Stimulated activated CD4-positive, alpha-beta T cell treated with anti-CD3 and anti-CD28 coated beads, Interleukin-12 subunit alpha, Interleukin-12 subunit beta, amount 100 ng/mL, for 48 hours (primary cell): Measurements from ENCODE around the gene PTEN.

Experiments
- DNase-seq, 3 donors: peaks; one replicate each; pipeline ENCODE4 v3.0.0-alpha.2; 2020; ENCODE audit warnings: low read depth in 2 of 3, low spot score in 1 of 3

The PTEN gene

GRCh38 chr10:87918254-87918859 lies 54.9 kb downstream of the PTEN start:
- no peak for DNase-seq

- no peak for DNase-seq
These were observed 57.1 kb downstream of the PTEN start for GRCh38 chr10:87920538-87920937.

DNA sequence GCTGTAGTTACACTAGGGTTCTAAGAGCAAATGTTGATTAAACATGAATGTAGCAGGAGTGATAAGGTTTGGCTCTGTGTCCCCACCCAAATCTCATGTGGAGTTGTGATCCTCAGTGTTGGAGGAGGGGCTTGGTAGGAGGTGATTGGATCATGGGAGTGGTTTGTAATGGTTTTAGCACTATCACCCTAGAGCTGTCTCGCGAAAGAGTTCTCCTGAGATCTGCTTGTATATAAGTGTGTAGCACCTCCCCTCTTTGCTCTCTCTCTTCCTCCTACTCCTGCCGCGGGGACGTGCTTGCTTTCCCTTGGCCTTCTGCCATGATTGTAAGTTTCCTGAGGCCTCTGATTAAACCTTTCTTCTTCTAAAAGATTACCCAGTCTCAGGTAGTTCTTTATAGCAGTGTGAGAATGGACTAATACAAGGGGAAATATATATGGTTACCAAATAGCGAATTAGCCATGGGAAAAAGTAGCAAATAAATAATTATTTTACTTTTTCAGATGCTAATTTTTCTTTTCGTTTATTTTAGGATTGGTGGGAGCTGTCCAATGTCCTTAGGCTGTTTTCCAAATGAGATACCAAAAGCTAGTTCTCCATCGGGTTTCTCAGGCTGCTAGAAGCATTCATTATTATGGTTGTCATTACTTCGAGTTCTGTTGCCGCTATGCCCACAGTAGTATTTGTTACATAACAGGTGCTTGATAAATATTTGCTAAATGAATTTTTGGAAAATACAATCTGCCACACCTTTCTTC lies 58.7 kb downstream of the PTEN start:
- DNase-seq = no peak

- DNase-seq = no peak
These were observed 59.8 kb downstream of the PTEN start for GRCh38 chr10:87923233-87923632.

- DNase-seq = no peak
These were observed 62.1 kb downstream of the PTEN start for GRCh38 chr10:87925570-87925969.

GRCh38 chr10:87927091-87927490 lies 63.7 kb downstream of the PTEN start:
- DNase-seq = no peak

DNA sequence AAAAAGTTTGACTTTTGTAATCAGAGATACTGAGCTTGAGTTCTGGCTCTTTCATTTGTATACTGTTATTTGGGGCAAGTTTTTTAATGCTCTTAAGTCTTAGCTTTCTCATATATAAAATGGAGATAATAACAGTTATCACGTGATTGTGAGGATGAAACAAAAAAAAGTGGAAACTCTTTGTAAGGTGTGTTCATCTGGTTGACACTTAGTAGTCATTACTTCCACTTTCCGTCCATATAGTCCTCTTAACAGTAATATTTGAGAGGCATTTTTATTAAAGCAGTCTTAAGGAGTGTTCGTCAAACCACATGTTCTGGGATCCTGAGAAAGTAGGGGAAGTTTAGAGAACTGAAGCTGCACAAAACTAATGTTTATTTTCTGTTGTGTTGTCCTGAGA lies 65.6 kb downstream of the PTEN start:
- DNase-seq = no peak

DNA sequence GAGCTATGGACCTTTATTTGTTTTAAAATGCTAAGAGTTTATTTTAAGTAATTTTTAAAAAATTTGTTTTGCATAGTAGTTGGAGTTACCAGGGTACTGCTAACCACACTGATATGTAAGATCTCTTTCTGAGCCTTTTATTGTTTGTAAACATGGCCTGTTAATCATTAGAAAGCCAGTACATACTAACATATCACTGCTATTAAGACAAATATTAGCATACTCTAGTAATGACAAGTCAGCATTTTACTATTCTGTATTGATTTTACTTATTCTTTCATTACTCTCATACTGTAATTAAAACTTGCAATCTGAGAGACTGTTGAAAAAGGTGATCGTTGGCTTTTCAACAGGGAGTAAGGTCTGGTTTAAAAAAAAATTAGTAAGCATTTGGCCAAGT lies 66.7 kb downstream of the PTEN start:
- no peak for DNase-seq

- no peak for DNase-seq
These were observed 67.8 kb downstream of the PTEN start for GRCh38 chr10:87930934-87931835.

- DNase-seq = no peak
These were observed 68.4 kb downstream of the PTEN start for GRCh38 chr10:87931836-87932230.

DNA sequence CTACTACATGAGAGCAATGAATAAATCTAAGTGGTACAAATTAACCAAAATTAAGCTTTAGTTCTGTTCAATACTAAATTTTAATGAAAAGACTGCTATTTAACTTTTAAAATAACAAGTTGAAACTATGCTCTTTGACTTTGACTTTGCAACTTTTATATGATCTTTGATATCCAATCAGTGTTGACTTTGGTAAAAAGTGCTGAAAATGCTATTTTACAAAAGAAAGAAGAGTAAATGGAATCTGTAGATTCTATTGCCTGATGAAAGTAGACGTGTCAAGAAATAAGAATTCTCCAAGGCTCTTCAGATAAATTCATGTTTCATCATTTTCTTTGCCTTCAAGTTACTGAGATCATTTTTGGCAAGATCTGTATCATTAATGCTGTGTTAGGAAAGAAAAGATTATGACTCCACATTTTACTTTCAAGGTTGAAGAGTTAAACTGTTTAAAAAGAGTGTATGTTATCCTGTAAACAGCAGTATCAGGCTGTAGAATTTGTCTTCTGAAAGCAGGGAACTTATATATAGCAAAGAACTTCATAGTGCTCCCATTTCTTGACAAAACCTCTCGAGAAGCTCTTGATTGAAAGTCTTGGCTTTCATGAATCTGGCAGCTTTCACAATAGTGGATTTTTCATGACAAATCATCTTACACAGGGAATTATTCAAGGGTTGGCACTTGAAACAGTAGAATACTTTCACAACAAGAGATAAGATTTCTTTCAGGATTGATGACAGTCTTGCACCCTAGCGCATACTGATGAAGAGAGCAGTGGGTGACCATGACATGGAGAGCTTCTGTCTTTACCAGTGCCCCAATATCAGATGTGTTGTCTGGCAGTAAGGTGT lies 72.1 kb downstream of the PTEN start:
- DNase-seq = no peak

- no peak for DNase-seq
These were observed 76.8 kb downstream of the PTEN start for GRCh38 chr10:87940210-87940609.

DNA sequence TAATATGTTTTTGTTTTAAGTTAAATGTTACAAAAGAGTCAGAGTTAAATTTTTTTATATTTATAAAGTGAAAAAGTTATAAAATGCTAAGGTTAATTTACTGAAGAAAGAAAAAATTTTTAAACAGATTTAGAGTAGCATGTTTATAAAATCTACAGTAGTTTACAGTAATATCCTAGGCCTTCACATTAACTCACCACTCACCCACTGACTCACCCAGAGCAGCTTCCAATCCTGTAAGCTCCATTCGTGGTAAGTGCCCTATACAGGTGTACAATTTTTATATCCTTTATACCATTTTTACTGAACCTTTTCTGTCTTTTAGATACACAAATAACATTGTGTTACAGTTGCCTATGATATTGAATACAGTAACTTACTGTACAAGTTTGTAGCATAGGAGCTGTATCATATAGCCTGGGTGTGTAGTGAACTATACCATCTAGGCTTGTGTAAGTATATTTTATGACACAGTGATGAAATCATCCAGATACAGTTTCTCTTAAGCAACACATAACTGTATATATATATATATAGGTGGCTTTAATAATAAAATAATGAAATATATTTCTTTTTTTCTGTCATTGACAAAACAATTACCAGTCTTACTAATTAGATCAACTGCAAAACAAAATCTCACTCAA lies 79.6 kb downstream of the PTEN start:
- DNase-seq = no peak

DNA sequence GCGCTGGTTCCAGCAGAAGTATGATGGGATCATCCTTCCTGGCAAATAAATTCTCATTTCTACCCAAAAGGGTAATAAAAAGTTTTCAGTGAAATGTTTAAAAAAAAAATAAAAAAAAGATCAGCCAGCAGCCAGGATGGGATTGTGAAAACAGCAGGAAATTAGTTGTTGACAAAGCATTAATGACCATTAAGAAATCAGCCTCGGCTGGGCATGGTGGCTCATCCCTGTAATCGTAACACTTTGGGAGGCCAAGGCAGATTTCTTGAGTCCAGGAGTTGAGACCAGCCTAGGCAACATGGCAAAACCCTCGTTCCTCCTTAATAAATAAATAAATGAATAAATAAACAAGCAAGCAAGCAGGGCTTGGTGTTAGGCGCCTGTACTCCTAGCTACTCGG lies 82.6 kb downstream of the PTEN start:
- no peak for DNase-seq

GRCh38 chr10:87952612-87953011 lies 89.2 kb downstream of the PTEN start:
- no peak for DNase-seq

DNA sequence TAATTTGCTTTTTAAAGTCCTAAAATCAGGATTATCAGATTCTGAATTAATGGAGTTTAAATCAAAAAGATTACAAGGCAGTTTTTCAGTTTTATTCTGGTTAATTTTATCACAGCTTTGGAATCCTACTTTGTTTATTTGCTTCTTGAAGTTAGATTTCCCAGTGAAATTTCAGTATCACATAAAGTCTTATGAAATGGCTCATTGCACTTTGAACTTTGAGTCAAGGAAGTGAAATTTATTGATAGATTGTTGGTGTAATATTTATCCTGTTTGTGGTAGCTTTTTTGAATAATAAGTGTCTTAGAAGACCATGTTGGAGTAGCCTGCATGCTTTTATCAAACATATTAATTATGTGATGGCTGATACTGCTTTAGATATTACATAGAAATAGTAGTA lies 92.6 kb downstream of the PTEN start:
- DNase-seq = no peak

- no peak for DNase-seq
These were observed 94.3 kb downstream of the PTEN start for GRCh38 chr10:87957702-87958101.

DNA sequence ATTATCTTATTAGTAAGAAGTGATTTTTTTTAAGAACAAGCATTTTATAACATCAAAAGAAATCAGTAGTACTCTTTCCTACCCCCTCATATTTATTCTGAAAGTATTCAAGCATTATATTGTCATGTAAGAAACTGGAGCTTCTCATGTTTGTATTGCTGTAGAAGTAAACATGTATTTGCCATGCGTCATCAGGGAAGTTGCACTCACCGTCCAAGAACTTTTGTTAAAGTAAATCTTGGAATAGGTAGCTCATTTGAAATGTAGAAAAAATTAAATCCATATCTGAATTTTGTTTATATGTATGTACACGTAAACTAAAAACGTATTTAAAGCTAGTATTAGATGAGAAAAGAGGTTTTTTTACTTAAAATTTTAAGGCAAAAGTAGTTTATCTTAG lies 96.8 kb downstream of the PTEN start:
- no peak for DNase-seq

DNA sequence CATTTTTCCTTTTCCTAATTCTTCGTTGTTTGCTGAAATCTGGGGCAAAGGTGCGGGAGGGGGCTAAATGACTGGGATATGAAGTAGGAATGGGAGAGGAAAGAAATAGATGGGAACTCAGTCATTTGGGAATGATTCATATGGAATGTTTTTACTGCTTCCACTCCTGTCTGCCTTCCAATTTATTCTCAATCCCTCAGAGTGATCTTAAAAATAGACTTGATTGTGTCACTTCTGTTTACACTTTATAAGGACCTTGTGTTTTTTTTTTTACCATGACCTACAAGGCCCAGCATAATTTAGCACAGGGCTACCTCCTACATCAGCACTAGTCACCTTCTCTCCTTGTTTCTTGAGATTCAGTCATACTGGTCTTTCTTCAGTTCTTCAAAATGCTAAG lies 97.9 kb downstream of the PTEN start:
- no peak for DNase-seq

DNA sequence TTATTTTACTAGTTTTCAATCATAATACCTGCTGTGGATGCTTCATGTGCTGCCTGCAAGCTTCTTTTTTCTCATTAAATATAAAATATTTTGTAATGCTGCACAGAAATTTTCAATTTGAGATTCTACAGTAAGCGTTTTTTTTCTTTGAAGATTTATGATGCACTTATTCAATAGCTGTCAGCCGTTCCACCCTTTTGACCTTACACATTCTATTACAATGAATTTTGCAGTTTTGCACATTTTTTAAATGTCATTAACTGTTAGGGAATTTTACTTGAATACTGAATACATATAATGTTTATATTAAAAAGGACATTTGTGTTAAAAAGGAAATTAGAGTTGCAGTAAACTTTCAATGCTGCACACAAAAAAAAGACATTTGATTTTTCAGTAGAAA lies 103.0 kb downstream of the PTEN start:
- DNase-seq = no peak

GRCh38 chr10:87973635-87974034 lies 110.2 kb downstream of the PTEN start:
- no peak for DNase-seq
